HFFc6 (cell line): ENCODE measurements around the gene EIF1. TPM values are rescaled to one million over a fixed set of nuclear protein-coding genes. Genes with fewer than 3 reads are reported as not detected.

Source experiments
- DNase-seq: peaks from one replicate; pipeline ENCODE4 v3.0.0-alpha.2; 2018
- H3K27ac Mint-ChIP-seq: 2 replicates; pipeline ENCODE4 v1.8.0; 2020; ENCODE audit warnings: mild to moderate bottlenecking, mixed read lengths
- H3K27me3 Mint-ChIP-seq: 2 replicates; pipeline ENCODE4 v1.8.0; 2021; ENCODE audit warnings: mild to moderate bottlenecking, moderate library complexity, mixed read lengths; ENCODE audit not compliant: insufficient read depth
- H3K36me3 Mint-ChIP-seq: 2 replicates; pipeline ENCODE4 v1.8.0; 2021; ENCODE audit warnings: low read depth, mixed read lengths
- H3K4me1 Mint-ChIP-seq: 2 replicates; pipeline ENCODE4 v1.8.0; 2020; ENCODE audit warnings: low read depth, mixed read lengths
- H3K4me3 Mint-ChIP-seq: 2 replicates; pipeline ENCODE4 v1.8.0; 2020; ENCODE audit warnings: mild to moderate bottlenecking, moderate library complexity, mixed read lengths
- H3K9me3 Mint-ChIP-seq: 2 replicates; pipeline ENCODE4 v1.8.0; 2020; ENCODE audit warnings: mild to moderate bottlenecking, mixed read lengths
- CTCF ChIP-seq: fragments of 200-600 bp; sonication (generic); IDR thresholded peaks from 2 replicates; pipeline ENCODE4 v1.5.0; 2021; ENCODE audit warnings: antibody characterized with exemption, mild to moderate bottlenecking
- total RNA-seq, 6 experiments: library from RNA; stranded (reverse); fragmentation: NEBNext Ultra II Directional; extraction: Animal tissue kit (Norgen Biotek cat#: 25700); gene quantifications; 2 replicates in 1 of 6; 3 replicates in 5 of 6; pipeline ENCODE4 v1.2.3, GENCODE V29; 2021

EIF1 gene
- total RNA-seq, 6 experiments from 2014 or later: 723 to 810 (median 781) TPM

DNA sequence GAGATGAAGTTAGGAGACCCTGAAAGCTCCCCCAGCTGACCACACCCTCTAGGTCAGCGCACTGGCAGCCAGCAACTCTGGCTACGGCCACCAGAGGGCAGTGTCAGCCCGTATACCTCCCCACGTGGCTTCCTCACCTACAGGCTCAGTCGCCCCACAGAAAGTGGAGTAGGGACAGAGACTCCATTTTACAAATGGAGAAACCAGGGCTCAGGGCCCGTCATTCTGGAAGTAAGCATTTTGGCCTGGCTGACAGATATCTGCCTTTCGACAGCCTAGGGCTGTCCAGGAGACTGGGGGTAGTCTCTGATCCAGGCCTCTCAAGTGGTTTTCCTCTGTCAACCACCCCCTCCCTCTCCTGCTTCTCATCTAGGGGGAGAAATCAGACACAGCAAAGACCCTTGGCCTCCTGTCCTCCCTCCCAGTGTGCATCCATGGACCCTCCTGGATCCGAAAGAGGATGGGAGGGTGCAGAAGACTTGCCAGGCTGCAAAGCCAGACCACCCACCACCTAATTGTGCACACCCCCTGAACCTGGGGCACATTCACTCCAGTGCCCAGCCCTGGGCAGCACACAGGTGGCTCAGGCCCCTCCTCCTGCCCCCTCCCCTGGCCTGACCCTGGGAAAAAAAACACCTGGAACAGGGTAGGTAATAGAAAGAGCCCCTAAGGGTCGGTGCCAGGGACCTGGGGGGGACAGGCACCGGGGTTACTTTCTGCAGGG lies 49.6 kb downstream of the EIF1 start:
- Mint-ChIP-seq H3K27me3 (peaks cover 31% of the 10 kb centered on the region), H3K36me3 (no peaks in the 10 kb centered on the region), H3K4me3 (no peak overlapping the region), H3K9me3 (no peaks in the 10 kb centered on the region), H3K4me1 (peaks cover 19% of the 10 kb centered on the region), H3K27ac (peak overlapping the region; percentile 61; the same call in 1 of the 2 replicates)
- peak; percentile 54 for DNase-seq
- peak; percentile 99 for TF ChIP-seq CTCF

DNA sequence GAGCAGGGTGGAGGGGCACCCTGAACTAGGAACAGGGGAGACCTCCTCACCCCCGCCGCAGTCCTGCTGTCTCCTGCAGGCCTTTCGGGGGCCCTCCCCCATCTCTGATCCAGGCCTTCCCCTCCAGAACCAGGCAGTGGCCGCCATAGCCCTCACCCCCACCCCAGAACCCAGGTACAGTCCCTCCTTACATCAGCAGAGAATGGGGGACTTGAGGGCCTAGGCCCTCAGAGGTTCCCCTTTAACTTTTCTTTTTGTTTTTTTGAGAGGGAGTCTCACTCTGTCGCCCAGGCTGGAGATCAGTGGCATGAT lies 50.1 kb downstream of the EIF1 start:
- Mint-ChIP-seq H3K27me3 (peaks cover 28% of the 10 kb centered on the region), H3K27ac (no peak overlapping the region), H3K36me3 (no peaks in the 10 kb centered on the region), H3K4me3 (no peak overlapping the region), H3K9me3 (no peaks in the 10 kb centered on the region), H3K4me1 (peaks cover 19% of the 10 kb centered on the region)
- no peak for TF ChIP-seq CTCF
- no peak for DNase-seq

DNA sequence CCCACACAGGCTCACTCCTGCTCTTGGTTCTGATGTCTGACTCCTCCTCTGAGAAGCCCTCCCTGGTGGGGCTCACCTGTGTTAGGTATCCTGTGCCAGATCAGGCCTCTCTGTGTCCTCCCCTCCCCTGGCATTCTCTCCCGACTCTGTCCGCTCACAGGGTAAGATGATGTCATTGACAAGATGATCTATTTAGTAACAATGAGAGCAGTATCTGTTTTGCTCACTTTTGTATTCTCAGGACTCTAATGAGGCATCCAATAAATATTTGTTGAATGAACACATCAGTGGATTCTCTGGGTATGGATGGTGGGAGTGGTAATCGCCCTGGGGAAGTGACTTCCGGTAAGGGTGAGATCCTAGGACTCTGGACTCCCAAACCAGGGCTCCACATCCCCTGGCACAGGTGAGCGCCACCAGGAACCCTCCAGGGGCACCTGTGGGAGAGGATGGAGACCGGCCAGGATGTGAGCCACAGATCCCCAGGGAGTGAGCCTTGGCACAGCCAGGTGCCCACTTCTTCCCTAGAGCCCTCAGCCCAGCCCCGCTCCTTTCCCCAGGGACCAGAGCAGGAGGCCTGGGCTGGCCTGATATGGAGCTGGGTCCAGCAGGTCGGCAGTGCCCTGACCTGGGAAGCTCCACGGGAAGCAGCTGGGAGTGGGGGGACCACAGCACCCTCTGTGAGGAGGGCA lies 51.1 kb downstream of the EIF1 start:
- H3K4me3 Mint-ChIP-seq: peak overlapping the region; percentile 19; the same call in 1 of the 2 replicates
- TF ChIP-seq CTCF: no peak
- no peaks in the 10 kb centered on the region for H3K9me3 Mint-ChIP-seq
- no peaks in the 10 kb centered on the region for H3K36me3 Mint-ChIP-seq
- H3K27me3 Mint-ChIP-seq: peaks cover 28% of the 10 kb centered on the region
- H3K27ac Mint-ChIP-seq: peak overlapping the region; percentile 88
- peaks cover 19% of the 10 kb centered on the region for H3K4me1 Mint-ChIP-seq
- peak; percentile 83 for DNase-seq

GRCh38 chr17:41740506-41740905 lies 51.8 kb downstream of the EIF1 start:
- no peak for TF ChIP-seq CTCF

GRCh38 chr17:41741709-41742108 lies 53.0 kb downstream of the EIF1 start:
- TF ChIP-seq CTCF: no peak
- Mint-ChIP-seq H3K27me3 (peaks cover 19% of the 10 kb centered on the region), H3K36me3 (no peaks in the 10 kb centered on the region), H3K9me3 (no peaks in the 10 kb centered on the region), H3K4me3 (no peak overlapping the region), H3K4me1 (peaks cover 19% of the 10 kb centered on the region), H3K27ac (no peak overlapping the region)
- DNase-seq: no peak

More at GRCh38 chr17:41740506-41740905, 51.8 kb downstream of the EIF1 start:
- H3K4me3 Mint-ChIP-seq: no peak overlapping the region
- peaks cover 19% of the 10 kb centered on the region for H3K4me1 Mint-ChIP-seq
- H3K27me3 Mint-ChIP-seq: peaks cover 25% of the 10 kb centered on the region
- no peak for DNase-seq
- no peak overlapping the region for H3K27ac Mint-ChIP-seq
- H3K9me3 Mint-ChIP-seq: no peaks in the 10 kb centered on the region
- H3K36me3 Mint-ChIP-seq: no peaks in the 10 kb centered on the region

Other genes starting within 250 kb of the EIF1 start
- gene KRT38, start 247.9 kb upstream of the EIF1 start, total RNA-seq: under 1 TPM; 0.25 to 0.62 (median 0.43) TPM
- under 1 TPM in 2 of 6 experiments, not detected in 4; 0.14 TPM for gene KRT32, start 221.5 kb upstream of the EIF1 start, total RNA-seq
- gene KRT35, start 207.7 kb upstream of the EIF1 start, total RNA-seq: not detected
- gene KRT36, start 199.0 kb upstream of the EIF1 start, total RNA-seq: not detected
- gene KRT13, start 183.3 kb upstream of the EIF1 start, total RNA-seq: not detected
- 1 to 10 TPM; 5.0 to 8.6 (median 6.9) TPM for gene KRT15, start 170.0 kb upstream of the EIF1 start, total RNA-seq
- 100 to 1,000 TPM in 2 of 6 experiments, 10 to 100 TPM in 4; 45.7 to 244 (median 50.6) TPM for gene KRT19, start 160.6 kb upstream of the EIF1 start, total RNA-seq
- gene KRT9, start 116.8 kb upstream of the EIF1 start, total RNA-seq: not detected
- 1 to 10 TPM in 4 of 6 experiments, under 1 TPM in 2; 0.14 to 2.0 (median 1.5) TPM for gene KRT14, start 102.0 kb upstream of the EIF1 start, total RNA-seq
- gene KRT16, start 76.1 kb upstream of the EIF1 start, total RNA-seq: under 1 TPM in 4 of 6 experiments, not detected in 2; 0.11 to 0.47 (median 0.17) TPM
- 1 to 10 TPM; 1.0 to 3.9 (median 2.9) TPM for gene KRT17, start 64.3 kb upstream of the EIF1 start, total RNA-seq
- not detected for gene GAST, start 23.4 kb downstream of the EIF1 start, total RNA-seq
- gene HAP1, start 45.8 kb downstream of the EIF1 start, total RNA-seq: under 1 TPM in 2 of 6 experiments, not detected in 4; 0.09 to 0.12 TPM
- 1 to 10 TPM; 1.5 to 9.1 (median 1.9) TPM for gene JUP, start 97.8 kb downstream of the EIF1 start, total RNA-seq
- 10 to 100 TPM; 48.8 to 75.5 (median 50.3) TPM for gene P3H4, start 123.1 kb downstream of the EIF1 start, total RNA-seq
- gene FKBP10, start 124.1 kb downstream of the EIF1 start, total RNA-seq: 100 to 1,000 TPM; 417 to 500 (median 442) TPM
- 10 to 100 TPM; 33.9 to 55.2 (median 37.3) TPM for gene NT5C3B, start 147.3 kb downstream of the EIF1 start, total RNA-seq
- not detected for gene KLHL10, start 148.9 kb downstream of the EIF1 start, total RNA-seq
- 10 to 100 TPM; 13.4 to 16.2 (median 15.7) TPM for gene KLHL11, start 176.5 kb downstream of the EIF1 start, total RNA-seq
- gene ACLY, start 230.1 kb downstream of the EIF1 start, total RNA-seq: 100 to 1,000 TPM; 254 to 315 (median 279) TPM
- gene ODAD4, start 241.7 kb downstream of the EIF1 start, total RNA-seq: 1 to 10 TPM in 3 of 6 experiments, under 1 TPM in 3; 0.74 to 1.8 (median 0.97) TPM